NCI-H82 (cell line): ENCODE data around the gene SOST.
A peak's percentile ranks its signal among the peaks of the same experiment; 100 is the strongest.

Experiments used
- DNase-seq: peaks from one replicate; lab custom pipeline; 2025; lab: John Stamatoyannopoulos, UW

SOST gene

GRCh38 chr17:43774304-43775250 lies 16.0 kb upstream of the SOST start:
- no peak for DNase-seq

GRCh38 chr17:43772877-43773648 lies 14.5 kb upstream of the SOST start:
- DNase-seq: no peak

- DNase-seq: no peak
Measured at GRCh38 chr17:43771463-43771862, 12.9 kb upstream of the SOST start.

- DNase-seq: no peak
Measured at GRCh38 chr17:43770957-43771356, 12.4 kb upstream of the SOST start.

DNA sequence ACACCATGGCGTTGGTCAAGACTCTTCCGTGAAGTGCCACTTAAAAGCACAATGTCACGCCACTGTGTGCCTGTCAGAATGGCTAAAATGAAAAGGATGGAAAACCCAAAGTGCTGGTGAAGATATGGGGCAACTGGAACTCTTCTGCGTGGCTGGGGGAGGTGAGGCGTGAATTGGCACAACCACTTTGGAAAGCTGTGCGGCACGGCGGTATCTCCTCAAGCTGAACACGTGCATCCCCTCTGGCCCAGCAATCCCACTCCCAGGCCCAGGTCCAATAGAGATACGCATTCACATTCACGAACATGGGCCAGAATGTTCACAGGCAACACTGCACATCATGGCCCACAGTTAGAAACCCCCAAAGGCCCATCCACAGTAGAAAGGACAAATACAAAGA lies 11.3 kb upstream of the SOST start:
- DNase-seq: no peak

DNA sequence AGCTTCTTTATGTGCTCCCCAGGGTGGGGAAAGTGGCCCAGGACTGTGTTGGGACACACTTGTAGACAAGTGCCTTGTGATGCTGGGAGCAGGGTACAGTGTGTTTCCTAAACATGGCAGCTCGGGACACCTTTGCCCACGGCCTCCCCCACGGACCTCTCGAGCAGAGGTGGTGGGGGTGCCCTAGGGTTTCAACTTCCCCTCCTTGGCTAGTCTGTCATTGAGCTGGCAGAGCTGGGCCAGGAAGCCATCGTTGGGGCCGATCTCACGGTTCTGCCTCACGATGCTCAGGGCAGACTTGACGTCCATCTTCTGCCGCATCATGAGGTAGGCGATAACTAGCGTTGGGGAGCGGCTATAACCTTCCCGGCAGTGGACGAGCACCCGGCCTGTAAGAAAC lies 10.8 kb upstream of the SOST start:
- DNase-seq: no peak

DNA sequence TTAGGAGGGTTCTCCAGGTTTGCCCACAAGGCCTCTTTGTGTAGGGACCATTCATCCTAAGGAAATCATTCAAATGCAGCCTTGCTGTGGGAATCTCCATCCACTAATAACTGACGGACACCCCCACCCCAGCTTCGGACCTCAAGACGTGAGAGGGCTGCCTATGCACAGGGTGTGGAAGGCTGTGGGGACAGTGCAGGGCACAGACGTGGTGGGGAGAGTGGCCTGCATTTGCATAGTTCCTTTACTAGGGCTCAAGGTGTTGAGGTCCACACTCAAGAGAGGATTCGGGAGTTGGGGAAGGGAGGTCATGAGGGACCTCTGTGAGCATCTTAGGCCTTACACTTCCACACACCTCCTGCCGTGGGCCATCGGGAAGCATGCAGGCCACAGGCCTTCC lies 10.4 kb upstream of the SOST start:
- no peak for DNase-seq

- DNase-seq: no peak
Measured at GRCh38 chr17:43768382-43768781, 9.8 kb upstream of the SOST start.

DNA sequence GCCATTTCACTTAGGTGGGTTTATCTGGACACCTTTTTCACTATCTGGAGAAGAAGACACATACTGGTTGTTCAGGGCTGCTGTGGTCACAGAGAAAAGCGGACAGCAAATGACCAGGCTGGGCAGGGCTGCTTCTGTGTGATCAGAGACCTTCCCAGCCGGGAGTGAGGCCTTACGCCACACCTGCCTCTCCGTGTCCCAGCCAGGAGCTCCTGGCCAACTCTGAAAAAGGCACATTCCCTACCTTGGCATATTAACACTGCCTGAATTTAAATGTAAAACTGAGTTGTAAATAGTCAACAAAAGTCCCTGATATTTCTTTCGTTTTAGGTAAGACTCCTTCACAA lies 9.1 kb upstream of the SOST start:
- no peak for DNase-seq

DNA sequence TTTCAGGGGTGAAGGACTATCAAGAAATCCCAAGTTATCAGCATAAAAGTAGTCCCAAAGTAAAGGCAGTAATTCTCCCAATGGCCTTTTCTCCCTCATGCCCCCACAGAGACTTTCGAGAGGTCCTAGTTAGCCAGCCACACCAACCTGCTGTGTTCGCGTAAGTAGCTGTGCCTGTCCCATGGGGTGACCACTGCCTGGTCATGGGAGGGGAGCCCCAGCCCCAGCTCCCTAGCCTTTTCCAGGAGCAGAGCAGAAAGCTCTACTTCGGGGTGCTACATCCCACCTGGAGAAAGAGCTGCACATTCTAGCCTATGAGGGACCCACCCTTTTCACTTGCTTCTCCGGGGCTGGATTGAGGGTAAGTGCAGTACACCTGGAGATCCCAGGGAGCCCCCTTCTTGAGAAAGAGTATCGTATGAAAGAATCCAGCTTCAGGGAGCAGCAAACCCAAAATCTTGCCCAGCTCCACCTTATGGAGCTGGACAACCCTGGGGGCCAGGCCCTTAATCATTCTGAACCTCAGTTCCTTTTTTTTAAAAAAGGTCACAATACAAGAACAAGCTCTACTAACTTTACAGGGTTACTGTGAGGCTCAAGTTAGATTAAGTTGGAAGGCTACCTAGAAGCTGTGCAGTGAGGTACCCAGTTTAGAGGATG lies 8.6 kb upstream of the SOST start:
- no peak for DNase-seq

- DNase-seq: peak; percentile 72
Measured at GRCh38 chr17:43766413-43767052, 7.9 kb upstream of the SOST start.

GRCh38 chr17:43760254-43760852 lies 1.8 kb upstream of the SOST start:
- DNase-seq: peak; percentile 96

GRCh38 chr17:43759836-43760235 lies 1.2 kb upstream of the SOST start:
- DNase-seq: no peak

GRCh38 chr17:43758086-43758485 lies 505 bp downstream of the SOST start:
- no peak for DNase-seq

GRCh38 chr17:43757171-43757660 lies 1.4 kb downstream of the SOST start:
- DNase-seq: no peak

- DNase-seq: no peak
Measured at GRCh38 chr17:43756201-43756600, 2.4 kb downstream of the SOST start.

DNA sequence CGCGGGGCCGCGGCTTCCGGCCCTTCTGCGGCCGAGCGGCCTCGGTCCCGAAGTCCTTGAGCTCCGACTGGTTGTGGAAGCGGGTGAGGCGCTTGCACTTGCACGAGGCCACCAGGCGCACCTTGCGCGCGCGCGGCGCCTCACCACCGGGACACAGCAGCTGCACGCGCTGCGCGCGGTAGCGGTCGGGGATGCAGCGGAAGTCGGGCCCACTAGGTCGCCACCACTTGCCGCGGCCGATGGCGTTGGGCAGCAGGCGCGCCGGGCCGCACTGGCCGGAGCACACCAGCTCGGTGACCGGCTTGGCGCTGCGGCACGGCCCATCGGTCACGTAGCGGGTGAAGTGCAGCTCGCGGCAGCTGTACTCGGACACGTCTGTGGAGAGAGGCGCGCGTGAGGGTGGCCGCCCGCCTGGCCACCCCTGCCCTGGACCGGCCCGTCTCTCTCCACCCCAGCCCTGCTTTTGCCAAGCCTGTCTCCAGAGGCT lies 3.2 kb downstream of the SOST start:
- DNase-seq: peak; percentile 28

DNA sequence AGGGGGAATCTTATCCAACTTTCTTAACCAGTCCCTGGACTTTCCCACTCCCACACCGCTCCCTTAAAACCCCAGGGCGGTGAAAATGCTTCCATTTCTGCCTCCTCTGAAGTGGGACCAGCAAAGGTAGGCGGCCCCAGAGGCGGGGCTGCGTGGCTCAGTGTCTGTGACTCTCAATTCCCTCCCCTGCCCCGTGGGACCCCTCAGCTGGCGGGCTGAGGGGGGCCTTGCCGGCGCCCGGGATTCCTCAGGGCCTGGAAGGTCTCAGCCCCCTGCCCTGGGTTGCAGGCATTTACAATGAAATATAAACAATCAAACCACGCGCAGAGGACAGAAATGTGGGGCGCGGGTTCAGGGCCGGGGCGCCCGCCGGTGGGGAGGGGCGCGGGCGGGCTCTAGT lies 3.6 kb downstream of the SOST start:
- no peak for DNase-seq

DNA sequence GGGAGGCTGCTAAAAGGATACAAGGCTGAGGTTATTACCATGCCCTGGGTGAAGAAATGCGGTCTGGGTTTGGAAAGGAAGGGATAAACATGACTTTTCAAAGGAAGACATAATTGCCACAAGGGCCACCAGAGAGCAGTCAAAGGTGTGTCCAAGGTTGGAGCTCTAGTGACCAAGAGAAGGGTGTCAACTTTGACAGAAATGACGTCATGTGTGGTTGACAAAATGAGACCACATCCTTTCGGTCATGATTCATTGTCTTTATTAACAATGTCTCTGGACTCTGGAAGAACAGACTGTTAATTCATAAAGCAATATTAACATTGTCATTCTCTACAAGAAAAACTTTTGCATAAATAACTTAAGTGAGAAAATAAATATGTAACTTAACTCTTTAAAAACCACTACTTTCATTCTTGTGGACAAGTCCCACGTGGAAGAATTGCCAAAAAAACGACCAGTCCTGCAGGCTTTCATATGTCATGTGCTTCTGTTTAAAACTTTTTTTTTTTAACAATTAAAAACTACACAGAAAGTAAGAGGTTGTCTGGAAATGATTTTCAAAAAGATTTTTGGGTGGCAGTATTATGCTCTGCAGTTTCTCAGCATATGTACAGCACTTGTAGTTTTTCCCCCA lies 5.0 kb downstream of the SOST start:
- DNase-seq: no peak

DNA sequence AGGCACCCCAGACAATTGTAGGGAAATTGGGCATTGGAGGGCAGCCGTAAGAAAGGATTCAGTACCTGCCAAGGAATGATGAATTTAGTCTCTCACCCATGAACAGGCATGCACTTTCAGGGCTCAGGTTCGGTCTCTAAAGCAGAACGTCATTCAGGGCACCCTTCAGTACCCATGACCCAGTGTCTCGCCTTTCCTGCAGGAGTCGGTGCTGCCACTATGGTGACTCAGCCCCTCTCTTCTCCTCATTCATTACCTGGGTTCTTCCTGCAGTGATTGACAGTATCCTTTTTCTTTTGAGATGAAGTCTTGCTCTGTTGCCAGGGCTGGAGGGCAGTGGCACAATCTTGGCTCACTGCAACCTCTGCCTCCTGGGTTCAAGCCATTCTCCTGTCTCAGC lies 8.4 kb downstream of the SOST start:
- no peak for DNase-seq

DNA sequence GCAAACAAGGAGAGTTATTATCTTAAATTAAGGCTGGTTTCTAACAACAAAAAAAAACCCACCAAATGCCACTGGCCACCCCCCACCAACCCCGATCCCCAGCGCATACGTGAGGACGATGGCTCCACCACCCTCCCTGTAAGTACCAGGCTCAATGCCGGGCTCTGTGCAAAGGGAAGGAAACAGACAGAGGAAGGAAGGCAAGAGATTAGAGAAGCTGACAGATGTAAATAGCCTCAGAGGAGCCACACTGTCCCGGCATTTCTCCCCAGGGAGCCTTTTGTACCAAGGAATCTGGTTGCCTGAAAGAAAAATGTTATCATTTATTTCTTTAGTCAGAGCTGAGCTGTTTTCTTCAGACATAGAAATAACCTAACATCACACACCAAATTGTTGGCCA lies 13.1 kb downstream of the SOST start:
- peak; percentile 90 for DNase-seq
